ENCODE results near the gene RAET1L.

GRCh38 chr6:150065083-150065482 is 39.8 kb upstream of the RAET1L start:
- TF ChIP-seq CTCF (IDR thresholded peaks at IDR 0.05) (no peak), EZH2 (IDR thresholded peaks at IDR 0.05; ENCODE audit: borderline replicate concordance, insufficient read depth, low read depth, low read length, poor library complexity, severe bottlenecking) (no peak)

All from B cell (primary cell).